DND-41 (cell line): ENCODE measurements around the gene ZNF286A.
"Not testable (repeated sequence)": the region's sequence is repeated elsewhere in the genome, so short reads cannot be mapped to it uniquely, and the experiment has no call there.

ENCODE experiments used
- ATAC-seq: fragments of 200-7000 bp; cut with Tn5 transposase; 3 replicates; pipeline ENCODE4 v1.9.1; 2021; ENCODE audit warnings: low read depth; ENCODE audit not compliant: insufficient read depth
- DNase-seq: peaks from one replicate; pipeline ENCODE4 v3.0.0-alpha.2; 2020
- H2AFZ ChIP-seq: 2 replicates; pipeline ENCODE4 v1.6.0; 2012; ENCODE audit warnings: low read depth, low read length
- H3K27ac ChIP-seq: 2 replicates; pipeline ENCODE4 v1.5.1; 2012; ENCODE audit warnings: low read length, inconsistent platforms
- H3K27me3 ChIP-seq: fragments of 200-600 bp; sonication (generic); 2 replicates; pipeline ENCODE4 v1.6.0; 2012; ENCODE audit warnings: low read length, mild to moderate bottlenecking, inconsistent platforms; ENCODE audit not compliant: insufficient read depth, poor library complexity
- H3K36me3 ChIP-seq: 2 replicates; pipeline ENCODE4 v1.5.1; 2012; ENCODE audit warnings: low read length, inconsistent platforms; ENCODE audit not compliant: insufficient read depth
- H3K4me1 ChIP-seq: 2 replicates; pipeline ENCODE4 v1.5.1; 2012; ENCODE audit warnings: mild to moderate bottlenecking, low read length; ENCODE audit not compliant: insufficient read depth
- H3K4me2 ChIP-seq: 2 replicates; pipeline ENCODE4 v1.6.0; 2012; ENCODE audit warnings: mild to moderate bottlenecking, moderate library complexity, low read length, inconsistent platforms; ENCODE audit not compliant: insufficient read depth
- H3K4me3 ChIP-seq, 2 experiments: fragments of 200-600 bp in 1 of 2; shearing (Covaris generic) in 1 of 2; 2 replicates each; pipeline ENCODE4 v1.5.1; 2012 to 2016; ENCODE audit warnings: inconsistent platforms in 2 of 2, low read length in 2 of 2, mild to moderate bottlenecking in 2 of 2, low read depth in 1 of 2, moderate library complexity in 1 of 2
- H3K79me2 ChIP-seq: 2 replicates; pipeline ENCODE4 v1.6.0; 2012; ENCODE audit warnings: low read length, inconsistent platforms; ENCODE audit not compliant: insufficient read depth
- H3K9ac ChIP-seq: 2 replicates; pipeline ENCODE4 v1.6.0; 2012; ENCODE audit warnings: low read depth, mild to moderate bottlenecking, inconsistent platforms, low read length, moderate library complexity
- H3K9me3 ChIP-seq: 2 replicates; pipeline ENCODE4 v1.5.1; 2012; ENCODE audit warnings: low read length, moderate library complexity, mild to moderate bottlenecking, inconsistent platforms; ENCODE audit not compliant: insufficient read depth, severe bottlenecking
- H4K20me1 ChIP-seq: 2 replicates; pipeline ENCODE4 v1.6.0; 2012; ENCODE audit warnings: low read length; ENCODE audit not compliant: insufficient read depth
- CTCF ChIP-seq: IDR thresholded peaks from 2 replicates; pipeline ENCODE4 v1.5.1; 2012; ENCODE audit warnings: borderline replicate concordance, low read length, moderate library complexity, mild to moderate bottlenecking; ENCODE audit not compliant: poor library complexity, severe bottlenecking; ENCODE audit errors: extremely low read depth
- EZH2 ChIP-seq: IDR thresholded peaks from 3 replicates; pipeline ENCODE4 v1.6.1; 2012; ENCODE audit warnings: borderline replicate concordance, low read depth, mild to moderate bottlenecking, moderate library complexity, low read length, inconsistent platforms; ENCODE audit not compliant: severe bottlenecking

Gene ZNF286A

DNA sequence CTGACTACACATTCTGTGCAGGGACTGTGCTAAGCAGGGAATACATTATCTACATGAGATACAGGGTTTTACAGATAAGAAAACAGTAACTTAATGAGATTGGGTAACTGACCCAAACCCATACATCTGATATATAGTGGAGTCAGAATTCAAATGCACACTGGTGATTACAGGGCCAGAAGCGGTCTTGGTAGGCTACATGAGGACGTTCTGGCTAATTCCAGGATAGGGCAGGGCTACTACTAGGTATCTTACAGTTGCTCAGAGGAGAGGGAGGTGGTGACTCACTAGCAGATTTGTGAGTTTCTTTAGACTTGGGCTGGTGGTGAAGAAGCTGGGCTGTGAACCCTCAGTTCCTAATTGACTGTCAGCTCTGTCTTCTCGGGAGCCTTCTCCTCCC is 36.9 kb upstream of the ZNF286A start:
- TF ChIP-seq EZH2 (no peak), CTCF (no peak)
- ATAC-seq: no peak
- Histone ChIP-seq H3K27me3 (no peaks in the 10 kb centered on the region), H3K79me2 (no peaks in the 10 kb centered on the region), H2AFZ (no peak overlapping the region), H3K4me3 (no peak overlapping the region), H3K4me1 (no peaks in the 10 kb centered on the region), H3K27ac (no peak overlapping the region), H3K36me3 (peaks cover 16% of the 10 kb centered on the region), H4K20me1 (no peaks in the 10 kb centered on the region), H3K9me3 (no peaks in the 10 kb centered on the region), H3K9ac (no peak overlapping the region), H3K4me2 (no peak overlapping the region)
- no peak for DNase-seq

DNA sequence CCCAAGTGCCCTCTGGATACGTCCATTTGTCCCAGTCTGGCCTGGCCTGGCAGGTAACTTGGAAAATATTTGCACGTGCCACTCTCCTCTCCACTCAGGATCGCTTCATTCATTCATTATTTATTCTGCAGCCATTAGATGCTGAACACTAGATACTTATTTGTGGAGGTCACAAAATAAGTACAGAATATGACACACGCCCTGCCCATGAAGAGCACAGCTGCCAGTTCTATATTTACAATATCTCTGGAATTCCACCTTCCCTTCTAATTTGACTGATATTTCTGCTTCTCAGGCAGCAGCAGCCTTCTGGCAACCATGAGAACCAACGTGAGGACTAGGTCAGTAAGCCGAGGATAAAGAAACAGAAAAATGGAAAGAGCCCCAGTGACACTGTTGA is 36.4 kb upstream of the ZNF286A start:
- H4K20me1 ChIP-seq: no peaks in the 10 kb centered on the region
- DNase-seq (no peak), ATAC-seq (no peak)
- H3K9me3 ChIP-seq: no peaks in the 10 kb centered on the region
- H3K27ac ChIP-seq: no peak overlapping the region
- TF ChIP-seq EZH2: no peak
- no peak for TF ChIP-seq CTCF
- no peak overlapping the region for H3K9ac ChIP-seq
- no peaks in the 10 kb centered on the region for H3K79me2 ChIP-seq
- peaks cover 16% of the 10 kb centered on the region for H3K36me3 ChIP-seq
- no peaks in the 10 kb centered on the region for H3K27me3 ChIP-seq
- no peak overlapping the region for H3K4me3 ChIP-seq
- no peaks in the 10 kb centered on the region for H3K4me1 ChIP-seq
- H2AFZ ChIP-seq: no peak overlapping the region
- no peak overlapping the region for H3K4me2 ChIP-seq

DNA sequence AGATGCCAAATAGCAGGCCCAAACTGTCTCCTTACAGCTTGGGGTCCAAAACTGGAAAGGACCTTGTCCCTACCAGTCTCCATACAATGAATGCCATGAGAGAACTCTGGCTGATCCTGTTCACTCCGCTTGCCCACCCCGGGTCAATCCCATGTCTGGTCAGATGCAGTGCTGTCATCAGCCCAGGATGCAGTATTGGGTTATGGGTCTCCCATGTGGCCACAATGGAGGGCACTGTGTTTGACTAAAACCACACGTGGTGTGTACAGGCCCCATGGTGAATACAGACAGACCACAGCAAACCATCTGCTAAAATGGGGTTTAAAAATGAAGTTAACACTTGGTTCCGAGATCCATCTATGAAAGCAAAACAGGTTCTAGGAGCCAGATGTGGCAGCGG is 35.9 kb upstream of the ZNF286A start:
- Histone ChIP-seq H3K4me1 (no peaks in the 10 kb centered on the region), H3K27ac (no peak overlapping the region), H3K9ac (no peak overlapping the region), H3K79me2 (no peaks in the 10 kb centered on the region), H3K27me3 (no peaks in the 10 kb centered on the region), H3K4me2 (no peak overlapping the region), H3K4me3 (no peak overlapping the region), H3K9me3 (no peaks in the 10 kb centered on the region), H4K20me1 (no peaks in the 10 kb centered on the region), H2AFZ (no peak overlapping the region), H3K36me3 (peaks cover 16% of the 10 kb centered on the region)
- TF ChIP-seq CTCF: no peak
- TF ChIP-seq EZH2: no peak
- DNase-seq (no peak), ATAC-seq (no peak)

- not testable (repeated sequence) for DNase-seq, ATAC-seq, H3K9ac ChIP-seq, H3K79me2 ChIP-seq, H3K27me3 ChIP-seq, H3K4me3 ChIP-seq, H3K4me1 ChIP-seq, H3K27ac ChIP-seq, H4K20me1 ChIP-seq, H3K4me2 ChIP-seq, H2AFZ ChIP-seq, H3K36me3 ChIP-seq, H3K9me3 ChIP-seq
Observed at GRCh38 chr17:15669526-15669925, 30.0 kb upstream of the ZNF286A start.

GRCh38 chr17:15674640-15675039 is 24.9 kb upstream of the ZNF286A start:
- H2AFZ ChIP-seq, H3K4me2 ChIP-seq, ATAC-seq, H3K27me3 ChIP-seq, H3K36me3 ChIP-seq, H3K4me3 ChIP-seq, H3K4me1 ChIP-seq, H3K9me3 ChIP-seq, H3K27ac ChIP-seq, H4K20me1 ChIP-seq, H3K79me2 ChIP-seq, DNase-seq, H3K9ac ChIP-seq: not testable (repeated sequence)

- not testable (repeated sequence) for H3K4me1 ChIP-seq, H3K9me3 ChIP-seq, H3K79me2 ChIP-seq, H3K27ac ChIP-seq, H4K20me1 ChIP-seq, H3K27me3 ChIP-seq, H3K9ac ChIP-seq, DNase-seq, H3K4me3 ChIP-seq, H3K4me2 ChIP-seq, ATAC-seq, H2AFZ ChIP-seq, H3K36me3 ChIP-seq
Observed at GRCh38 chr17:15675991-15676390, 23.6 kb upstream of the ZNF286A start.
